ENCODE data around the gene GTPBP10.

Gene GTPBP10

GRCh38 chr7:90383422-90383821 lies 36.9 kb downstream of the GTPBP10 start:
- no peak for DNase-seq

GRCh38 chr7:90383861-90384260 lies 37.3 kb downstream of the GTPBP10 start:
- no peak for DNase-seq

GRCh38 chr7:90384433-90384832 lies 37.9 kb downstream of the GTPBP10 start:
- no peak for DNase-seq

- DNase-seq: no peak
These were observed 41.1 kb downstream of the GTPBP10 start for GRCh38 chr7:90387470-90388240.

GRCh38 chr7:90390926-90391325 lies 44.4 kb downstream of the GTPBP10 start:
- no peak for DNase-seq

- DNase-seq: no peak
These were observed 45.0 kb downstream of the GTPBP10 start for GRCh38 chr7:90391488-90391887.

GRCh38 chr7:90396420-90396819 lies 49.9 kb downstream of the GTPBP10 start:
- no peak for DNase-seq

GRCh38 chr7:90401989-90402388 lies 55.5 kb downstream of the GTPBP10 start:
- no peak for DNase-seq

- no peak for DNase-seq
These were observed 56.3 kb downstream of the GTPBP10 start for GRCh38 chr7:90402785-90403173.

- peak; percentile 36 to 69 for DNase-seq
These were observed 56.9 kb downstream of the GTPBP10 start, which contains the start of gene CLDN12 for GRCh38 chr7:90403174-90404113. CLDN12 (plus strand) TSS chr7:90403461; CDS start chr7:90412677, 9,216 bp downstream.

GRCh38 chr7:90404777-90405176 lies 58.3 kb downstream of the GTPBP10 start:
- no peak for DNase-seq

- DNase-seq: no peak
These were observed 60.9 kb downstream of the GTPBP10 start for GRCh38 chr7:90407484-90407821.

GRCh38 chr7:90408142-90408541 lies 61.6 kb downstream of the GTPBP10 start:
- DNase-seq: no peak

GRCh38 chr7:90409667-90410066 lies 63.2 kb downstream of the GTPBP10 start:
- DNase-seq: no peak

- no peak for DNase-seq
These were observed 65.0 kb downstream of the GTPBP10 start for GRCh38 chr7:90411510-90411909.

- no peak for DNase-seq
These were observed 66.1 kb downstream of the GTPBP10 start for GRCh38 chr7:90412458-90413184.

GRCh38 chr7:90413185-90413528 lies 66.6 kb downstream of the GTPBP10 start:
- no peak for DNase-seq

- DNase-seq: no peak
These were observed 75.1 kb downstream of the GTPBP10 start for GRCh38 chr7:90421651-90422050.

- DNase-seq: no peak
These were observed 78.2 kb downstream of the GTPBP10 start for GRCh38 chr7:90424720-90425119.

- DNase-seq: no peak
These were observed 78.9 kb downstream of the GTPBP10 start for GRCh38 chr7:90425376-90425775.

- no peak for DNase-seq
These were observed 84.3 kb downstream of the GTPBP10 start for GRCh38 chr7:90430614-90431460.

GRCh38 chr7:90432752-90433151 lies 86.2 kb downstream of the GTPBP10 start:
- no peak for DNase-seq
